ENCODE data around the gene TBATA. TPM values are rescaled to one million over a fixed set of nuclear protein-coding genes. Genes with fewer than 3 reads are reported as not detected.

Gene TBATA
- total RNA-seq, 1 experiment from 2014 or later, result not detected

- no peak for DNase-seq (ENCODE audit: low read depth)
Observed at GRCh38 chr10:70745555-70745954, 39.6 kb downstream of the TBATA start.

- no peak for DNase-seq (ENCODE audit: low read depth)
Observed at GRCh38 chr10:70744617-70745143, 40.5 kb downstream of the TBATA start.

- DNase-seq (ENCODE audit: low read depth), result no peak
Observed at GRCh38 chr10:70743879-70744278, 41.3 kb downstream of the TBATA start.

GRCh38 chr10:70743430-70743788 is 41.8 kb downstream of the TBATA start:
- no peak for DNase-seq (ENCODE audit: low read depth)

GRCh38 chr10:70742537-70743429 is 42.4 kb downstream of the TBATA start:
- no peak for DNase-seq (ENCODE audit: low read depth)

- no peak for DNase-seq (ENCODE audit: low read depth)
Observed at GRCh38 chr10:70740406-70741288, 44.5 kb downstream of the TBATA start.

- no peak for DNase-seq (ENCODE audit: low read depth)
Observed at GRCh38 chr10:70738761-70739121, 46.4 kb downstream of the TBATA start.

GRCh38 chr10:70738006-70738760 is 47.0 kb downstream of the TBATA start:
- no peak for DNase-seq (ENCODE audit: low read depth)

- DNase-seq (ENCODE audit: low read depth), result no peak
Observed at GRCh38 chr10:70737250-70737649, 47.9 kb downstream of the TBATA start.

GRCh38 chr10:70736525-70736924 is 48.7 kb downstream of the TBATA start:
- DNase-seq (ENCODE audit: low read depth), result no peak

- DNase-seq (ENCODE audit: low read depth), result no peak
Observed at GRCh38 chr10:70735161-70735560, 50.0 kb downstream of the TBATA start.

GRCh38 chr10:70733051-70733450 is 52.1 kb downstream of the TBATA start:
- no peak for DNase-seq (ENCODE audit: low read depth)

- no peak for DNase-seq (ENCODE audit: low read depth)
Observed at GRCh38 chr10:70732569-70732968, 52.6 kb downstream of the TBATA start.

GRCh38 chr10:70730955-70731354 is 54.2 kb downstream of the TBATA start:
- no peak for DNase-seq (ENCODE audit: low read depth)

GRCh38 chr10:70729763-70730357 is 55.3 kb downstream of the TBATA start:
- no peak for DNase-seq (ENCODE audit: low read depth)

- DNase-seq (ENCODE audit: low read depth), result no peak
Observed at GRCh38 chr10:70728328-70728727, 56.8 kb downstream of the TBATA start.

GRCh38 chr10:70726909-70727495 is 58.2 kb downstream of the TBATA start:
- DNase-seq (ENCODE audit: low read depth), result no peak

- DNase-seq (ENCODE audit: low read depth), result no peak
Observed at GRCh38 chr10:70723771-70724170, 61.4 kb downstream of the TBATA start.

- peak; percentile 30 for DNase-seq (ENCODE audit: low read depth)
Observed at GRCh38 chr10:70722820-70723424, 62.3 kb downstream of the TBATA start.
